Right hindlimb (tissue), 1 donor: Measurements from ENCODE around the gene KCNJ12.
"Not testable (repeated sequence)": the region's sequence is repeated elsewhere in the genome, so short reads cannot be mapped to it uniquely, and the experiment has no call there.

Source experiments
- DNase-seq: peaks from one replicate; pipeline ENCODE4 v3.0.0-alpha.2; 2018

The KCNJ12 gene

GRCh38 chr17:21453144-21453898, 77.2 kb downstream of the KCNJ12 start:
- DNase-seq, result no peak

GRCh38 chr17:21454006-21454405, 77.8 kb downstream of the KCNJ12 start:
- not testable (repeated sequence) for DNase-seq

- DNase-seq, result no peak
Observed at GRCh38 chr17:21454441-21454840, 78.3 kb downstream of the KCNJ12 start.

- DNase-seq, result no peak
Observed at GRCh38 chr17:21455761-21456160, 79.6 kb downstream of the KCNJ12 start.

- not testable (repeated sequence) for DNase-seq
Observed at GRCh38 chr17:21456449-21456848, 80.3 kb downstream of the KCNJ12 start.

- peak; percentile 88 for DNase-seq
Observed at GRCh38 chr17:21457051-21458026, 81.2 kb downstream of the KCNJ12 start.

GRCh38 chr17:21458054-21458453, 81.9 kb downstream of the KCNJ12 start:
- DNase-seq, result no peak

- DNase-seq, result no peak
Observed at GRCh38 chr17:21459536-21459935, 83.4 kb downstream of the KCNJ12 start.

- DNase-seq, result no peak
Observed at GRCh38 chr17:21460358-21460757, 84.2 kb downstream of the KCNJ12 start.

- no peak for DNase-seq
Observed at GRCh38 chr17:21462237-21462636, 86.1 kb downstream of the KCNJ12 start.

GRCh38 chr17:21463204-21463661, 87.1 kb downstream of the KCNJ12 start:
- DNase-seq, result no peak

- DNase-seq, result peak; percentile 41
Observed at GRCh38 chr17:21463779-21464407, 87.7 kb downstream of the KCNJ12 start.

GRCh38 chr17:21464611-21465021, 88.5 kb downstream of the KCNJ12 start:
- DNase-seq, result no peak

GRCh38 chr17:21466550-21466949, 90.4 kb downstream of the KCNJ12 start:
- DNase-seq, result no peak

GRCh38 chr17:21467196-21467595, 91.0 kb downstream of the KCNJ12 start:
- DNase-seq, result no peak

- no peak for DNase-seq
Observed at GRCh38 chr17:21467739-21468490, 91.8 kb downstream of the KCNJ12 start.
